Kidney tubule cell (primary cell): Measurements from ENCODE around the gene MYLK3.
A peak's percentile ranks its signal among the peaks of the same experiment; 100 is the strongest.

ENCODE experiments used
- DNase-seq: peaks from one replicate; pipeline ENCODE4 v3.0.0-alpha.2; 2018; ENCODE audit warnings: low spot score

MYLK3 gene

DNA sequence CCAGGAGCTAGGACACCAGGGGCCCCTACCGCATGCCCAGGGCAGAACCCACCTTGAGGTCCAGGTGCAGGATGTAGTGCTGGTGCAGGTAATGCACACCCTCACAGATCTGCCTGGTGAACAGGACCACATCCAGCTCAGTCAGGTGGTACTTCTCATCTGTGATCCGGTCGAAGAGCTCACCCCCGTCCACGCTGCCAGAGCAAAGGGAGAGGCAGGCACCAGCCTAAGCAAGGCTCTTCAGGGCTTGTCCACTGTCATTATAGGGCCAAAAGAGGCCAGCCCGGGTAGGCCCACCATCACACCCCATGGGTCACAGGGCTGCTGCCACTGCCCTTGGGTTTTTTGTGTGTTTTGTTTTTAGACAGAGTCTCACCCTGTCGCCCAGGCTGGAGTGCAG lies 21.0 kb downstream of the MYLK3 start:
- no peak for DNase-seq

- no peak for DNase-seq
Measured at GRCh38 chr16:46721885-46722284, 26.3 kb downstream of the MYLK3 start.

DNA sequence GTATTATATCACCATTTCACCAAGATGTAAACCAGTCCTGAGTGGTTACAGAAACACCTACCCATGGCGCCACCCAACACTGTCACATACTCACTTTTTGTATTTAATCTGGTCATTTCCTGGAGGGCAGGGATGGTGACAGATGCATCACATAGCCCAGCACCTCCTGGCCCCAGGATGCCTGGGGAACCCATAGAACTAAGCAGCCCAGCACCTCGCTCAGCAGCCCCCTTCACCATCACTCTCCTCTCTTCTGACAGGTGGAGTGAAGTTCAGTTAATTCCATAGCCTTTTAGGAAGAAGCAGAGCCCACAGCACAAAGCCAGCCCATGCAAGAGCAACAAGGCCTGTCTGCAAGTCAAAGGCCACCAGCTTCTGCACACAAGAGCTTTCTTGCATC lies 27.5 kb downstream of the MYLK3 start:
- DNase-seq, result no peak

GRCh38 chr16:46719528-46719927 lies 28.6 kb downstream of the MYLK3 start:
- DNase-seq, result no peak

DNA sequence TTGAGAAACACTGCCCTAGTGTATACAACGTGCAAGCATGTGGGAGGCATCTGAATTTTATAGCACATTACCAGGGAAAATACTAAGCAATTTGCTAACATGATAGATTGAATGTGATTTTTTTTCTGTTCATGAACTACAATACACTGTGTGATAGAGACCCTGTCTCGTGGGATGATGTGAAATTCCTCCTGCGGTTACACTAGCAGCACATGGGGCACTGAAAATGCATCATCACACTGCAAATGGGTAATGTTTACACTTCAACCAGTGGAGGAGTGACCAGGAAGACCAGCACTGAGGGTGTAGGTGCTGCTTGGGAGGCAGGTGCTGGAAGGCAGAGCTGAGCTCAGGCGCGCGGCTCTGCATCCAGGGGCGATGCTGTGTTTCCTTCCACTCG lies 29.9 kb downstream of the MYLK3 start:
- DNase-seq, result no peak

DNA sequence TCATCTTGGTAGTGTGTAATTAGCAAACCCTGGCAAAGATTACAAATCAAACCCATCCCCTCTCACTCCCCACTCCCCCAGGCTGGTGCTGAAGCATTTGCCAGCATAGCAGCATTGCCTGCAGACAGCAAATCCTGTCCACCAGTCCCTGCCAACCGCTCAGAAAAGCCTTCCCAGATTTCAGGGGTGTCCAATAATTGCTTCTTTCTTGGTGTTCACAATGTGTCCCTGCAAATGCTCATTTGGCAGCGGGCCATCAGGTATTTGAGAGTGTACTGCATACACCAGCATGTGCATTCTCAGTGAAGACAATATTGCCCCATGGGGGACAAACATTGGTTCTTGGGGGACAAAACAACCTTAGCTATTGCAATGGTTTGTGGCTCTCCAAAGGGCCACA lies 30.5 kb downstream of the MYLK3 start:
- DNase-seq, result no peak

GRCh38 chr16:46715769-46716305 lies 32.3 kb downstream of the MYLK3 start:
- DNase-seq, result no peak

- no peak for DNase-seq
Measured at GRCh38 chr16:46714797-46715591, 33.1 kb downstream of the MYLK3 start.

- DNase-seq, result no peak
Measured at GRCh38 chr16:46713634-46714033, 34.5 kb downstream of the MYLK3 start.

GRCh38 chr16:46712911-46713310 lies 35.2 kb downstream of the MYLK3 start:
- DNase-seq, result no peak

- DNase-seq, result no peak
Measured at GRCh38 chr16:46711106-46712058, 36.8 kb downstream of the MYLK3 start.

GRCh38 chr16:46709469-46710005 lies 38.6 kb downstream of the MYLK3 start:
- DNase-seq, result no peak

DNA sequence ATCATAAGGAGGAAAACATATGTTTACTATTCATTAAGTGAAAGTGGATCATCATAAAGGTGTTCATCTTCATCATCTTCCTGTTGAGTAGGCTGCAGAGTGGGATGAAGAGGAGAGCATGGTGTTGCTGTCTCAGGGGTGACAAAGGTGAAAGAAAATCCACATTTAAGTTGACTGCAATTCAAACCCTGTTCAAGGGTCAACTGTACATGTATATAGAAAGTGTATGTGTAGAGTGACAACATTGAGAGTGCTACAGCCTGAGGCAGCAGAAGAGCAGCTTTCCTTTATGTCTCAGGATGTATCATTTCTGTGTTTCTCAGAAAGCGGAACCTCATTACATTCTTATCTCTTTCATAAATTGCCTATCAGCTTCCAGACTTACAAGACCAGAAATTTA lies 41.5 kb downstream of the MYLK3 start:
- DNase-seq, result no peak

DNA sequence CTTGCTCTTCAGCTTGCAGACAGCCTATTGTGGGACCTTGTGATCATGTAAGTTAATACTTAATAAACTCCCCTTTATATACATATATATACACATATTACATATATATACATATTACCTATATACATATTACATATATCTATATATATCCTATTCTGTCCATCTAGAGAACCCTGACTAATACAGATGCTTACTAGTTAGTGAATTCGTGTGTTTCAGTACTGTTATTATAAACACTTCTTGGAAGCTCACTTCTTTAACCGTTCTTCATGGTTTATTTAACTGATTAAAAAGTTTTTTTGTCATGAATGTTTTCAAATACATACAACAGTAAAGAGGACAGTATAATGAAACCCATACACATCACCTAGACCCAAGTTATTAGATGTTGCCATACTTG lies 46.1 kb downstream of the MYLK3 start:
- no peak for DNase-seq

DNA sequence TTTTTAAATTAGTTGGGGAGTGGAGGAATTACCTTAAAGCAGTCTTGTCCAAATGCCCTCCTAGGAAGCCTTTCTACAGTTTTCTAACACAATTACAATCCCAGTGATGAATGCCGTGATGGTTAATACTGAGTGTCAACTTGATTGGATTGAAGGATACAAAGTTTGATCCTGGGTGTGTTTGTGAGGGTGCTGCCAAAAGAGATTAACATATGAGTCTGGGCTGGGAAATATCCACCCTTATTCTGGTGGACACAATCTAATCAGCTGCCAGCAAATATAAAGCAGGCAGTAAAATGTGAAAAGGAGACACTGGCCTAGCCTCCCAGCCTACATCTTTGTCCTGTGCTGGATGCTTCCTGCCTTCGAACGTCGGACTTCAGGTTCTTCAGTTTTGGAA lies 46.5 kb downstream of the MYLK3 start:
- no peak for DNase-seq

DNA sequence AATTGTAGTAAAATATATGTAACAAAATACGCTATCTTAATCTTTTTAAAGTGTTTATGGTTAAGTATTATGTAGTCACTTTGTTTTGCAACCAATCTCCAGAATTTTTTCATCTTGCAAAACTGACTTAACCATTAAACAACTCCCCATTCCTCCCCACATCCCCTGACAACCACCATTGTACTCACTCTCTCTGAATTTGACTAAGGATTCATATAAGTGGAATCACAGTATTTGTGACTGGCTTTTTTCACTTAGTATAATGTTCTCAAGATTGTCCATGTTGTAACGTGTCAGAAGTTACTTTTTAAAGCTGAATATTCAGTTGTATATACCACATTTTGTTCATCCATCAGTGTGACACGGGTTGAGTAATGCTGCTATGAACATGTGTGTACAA lies 48.1 kb downstream of the MYLK3 start:
- no peak for DNase-seq

GRCh38 chr16:46696957-46697356 lies 51.2 kb downstream of the MYLK3 start:
- no peak for DNase-seq

- no peak for DNase-seq
Measured at GRCh38 chr16:46695937-46696336, 52.2 kb downstream of the MYLK3 start.

DNA sequence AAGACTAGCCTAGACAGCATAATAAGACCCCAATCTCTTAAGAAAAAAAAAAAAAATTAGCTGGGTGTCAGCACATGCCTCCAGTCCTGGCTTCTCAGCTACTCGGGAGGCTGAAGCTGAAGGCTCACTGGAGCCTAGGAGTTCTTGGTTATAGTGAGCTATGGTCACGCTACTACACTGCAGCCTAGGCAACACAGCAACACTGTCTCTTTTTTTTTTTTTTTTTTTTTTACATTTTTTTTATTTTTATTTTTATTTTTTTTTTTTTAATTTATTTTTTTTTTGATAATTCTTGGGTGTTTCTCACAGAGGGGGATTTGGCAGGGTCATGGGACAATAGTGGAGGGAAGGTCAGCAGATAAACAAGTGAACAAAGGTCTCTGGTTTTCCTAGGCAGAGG lies 54.5 kb downstream of the MYLK3 start:
- DNase-seq, result no peak

- DNase-seq, result peak; percentile 29
Measured at GRCh38 chr16:46691726-46692125, 56.4 kb downstream of the MYLK3 start.

- peak; percentile 44 for DNase-seq
Measured at GRCh38 chr16:46690281-46691178, 57.6 kb downstream of the MYLK3 start.
